HepG2 (cell line): ENCODE results near the gene GPC2. TPM values are rescaled to one million over a fixed set of nuclear protein-coding genes. Genes with fewer than 3 reads are reported as not detected.

Source experiments
- BCL3 ChIP-seq: sonication (generic); formaldehyde crosslinking; IDR thresholded peaks from 2 replicates; pipeline ENCODE4 v1.5.1; 2020; ENCODE audit warnings: mild to moderate bottlenecking, missing genetic modification reagents, moderate library complexity
- BRCA1 ChIP-seq: sonication (generic); formaldehyde crosslinking; IDR thresholded peaks from 2 replicates; pipeline ENCODE4 v1.4.0; 2020; ENCODE audit warnings: missing genetic modification reagents
- CBX2 ChIP-seq, 2 experiments: fragments of 200-600 bp in 1 of 2; sonication (generic); formaldehyde crosslinking in 1 of 2; IDR thresholded peaks; 2 replicates each; pipeline versions ENCODE4 v1.7.0 to v1.8.1; 2018 to 2022; ENCODE audit warnings: low read depth in 2 of 2, low read length in 1 of 2, mild to moderate bottlenecking in 1 of 2, missing genetic modification reagents in 1 of 2
- CEBPB ChIP-seq: IDR thresholded peaks from 2 replicates; pipeline ENCODE4 v1.6.1; 2011; ENCODE audit warnings: low read depth, low read length, improper control_type of control experiment, borderline replicate concordance
- IKZF5 ChIP-seq: IDR thresholded peaks from 2 replicates; pipeline ENCODE4 v1.6.1; 2018; ENCODE audit warnings: missing genetic modification reagents, mild to moderate bottlenecking, missing compliant biosample characterization
- KLF11 ChIP-seq: IDR thresholded peaks from 2 replicates; pipeline ENCODE4 v1.6.1; 2016; ENCODE audit warnings: missing compliant biosample characterization
- MEF2D ChIP-seq: sonication (generic); formaldehyde crosslinking; IDR thresholded peaks from 2 replicates; pipeline ENCODE4 v1.5.1; 2020; ENCODE audit warnings: mild to moderate bottlenecking, missing genetic modification reagents
- MTF1 ChIP-seq: sonication (generic); formaldehyde crosslinking; IDR thresholded peaks from 2 replicates; pipeline ENCODE4 v1.5.0; 2020; ENCODE audit warnings: missing genetic modification reagents
- MYNN ChIP-seq: sonication (generic); formaldehyde crosslinking; IDR thresholded peaks from 2 replicates; pipeline ENCODE4 v1.4.0; 2020; ENCODE audit warnings: mild to moderate bottlenecking, low read depth, missing genetic modification reagents
- PPARG ChIP-seq: conservative IDR thresholded peaks from 2 replicates; pipeline ENCODE4 v1.6.1; 2016; ENCODE audit warnings: missing biosample characterization, missing genetic modification reagents
- SCMH1 ChIP-seq: sonication (generic); formaldehyde crosslinking; IDR thresholded peaks from 2 replicates; pipeline ENCODE4 v1.9.0; 2021; ENCODE audit warnings: missing genetic modification reagents, mild to moderate bottlenecking, borderline replicate concordance
- SP1 ChIP-seq, 2 experiments: fragments of 450-650 bp in 1 of 2; sonication (generic) in 1 of 2; formaldehyde crosslinking in 1 of 2; IDR thresholded peaks; 2 replicates each; pipeline versions ENCODE4 v1.4.0 to v1.6.1; 2016 to 2020; ENCODE audit warnings: missing genetic modification reagents in 1 of 2
- ZNF337 ChIP-seq: sonication (generic); formaldehyde crosslinking; IDR thresholded peaks from 2 replicates; pipeline ENCODE4 v1.5.1; 2020; ENCODE audit warnings: missing genetic modification reagents, low read depth, mild to moderate bottlenecking, borderline replicate concordance
- ZNF431 ChIP-seq: sonication (generic); formaldehyde crosslinking; IDR thresholded peaks from 2 replicates; pipeline ENCODE4 v1.9.0; 2022; ENCODE audit warnings: missing genetic modification reagents, low read depth, mild to moderate bottlenecking, borderline replicate concordance
- ZNF468 ChIP-seq: sonication (generic); formaldehyde crosslinking; IDR thresholded peaks from 2 replicates; pipeline ENCODE4 v1.8.0; 2022; ENCODE audit warnings: mild to moderate bottlenecking, moderate library complexity, missing genetic modification reagents
- ZNF574 ChIP-seq: sonication (generic); formaldehyde crosslinking; IDR thresholded peaks from 2 replicates; pipeline ENCODE4 v1.4.0; 2020; ENCODE audit warnings: missing genetic modification reagents
- ZNF660 ChIP-seq: sonication (generic); formaldehyde crosslinking; IDR thresholded peaks from 2 replicates; pipeline ENCODE4 v1.5.1; 2020; ENCODE audit warnings: mild to moderate bottlenecking, low read depth, missing genetic modification reagents, borderline replicate concordance
- ZNF713 ChIP-seq: sonication (generic); formaldehyde crosslinking; IDR thresholded peaks from 2 replicates; pipeline ENCODE4 v1.4.0; 2020; ENCODE audit warnings: mild to moderate bottlenecking, missing genetic modification reagents
- polyA plus RNA-seq, 8 experiments: library from polyadenylated mRNA; depleted of rRNA in 3 of 8; stranded (reverse) in 7 of 8; unstranded in 1 of 8; fragments of >200 nt; fragmentation: Illumina TruSeq in 4 of 8; extraction: Trizol in 4 of 8; gene quantifications; 2 replicates each; pipeline versions ENCODE4 v1.2.1 to v1.2.3, GENCODE V29; 2011 to 2016; ENCODE audit warnings: low read depth in 4 of 8, missing spikeins in 1 of 8, mixed read lengths in 1 of 8; ENCODE audit not compliant: insufficient read depth in 1 of 8
- total RNA-seq, 5 experiments: library from RNA; depleted of rRNA; stranded (reverse); fragments of >200 nt; fragmentation: Illumina TruSeq; extraction: Trizol; gene quantifications; 2 replicates each; pipeline ENCODE4 v1.2.3, GENCODE V29; 2016; ENCODE audit warnings: low read depth in 1 of 5

The GPC2 gene
- total and polyA plus RNA-seq, 2 of the 13 experiments (the other 11 are each of a cell fraction or from before 2014, with no cell fraction given) = 0.64 to 0.78 TPM

- TF ChIP-seq CEBPB (no peak; the same call in 1 of the 2 replicates), ZNF574 (peak; percentile 59; the same call in 1 of the 2 replicates), SP1 (IDR thresholded peaks at IDR 0.05) (no peak), SP1 (CRISPR knock-in tag; IDR thresholded peaks at IDR 0.05) (peak; percentile 29; the same call in 1 of the 2 replicates), ZNF337 (CRISPR knock-in tag) (no peak), MTF1 (CRISPR knock-in tag) (0 out of 2 replicates have a peak, but pooled peaks have one; percentile 9), ZNF660 (CRISPR knock-in tag) (no peak), KLF11 (CRISPR knock-in tag) (0 out of 2 replicates have a peak, but pooled peaks have one; percentile 48), PPARG (no peak), BRCA1 (peak; percentile 79; the same call in 1 of the 2 replicates), MYNN (CRISPR knock-in tag) (no peak), ZNF468 (CRISPR knock-in tag) (peak; percentile 50; the same call in 1 of the 2 replicates), MEF2D (CRISPR knock-in tag) (peak; percentile 68), SCMH1 (CRISPR knock-in tag) (no peak), ZNF431 (CRISPR knock-in tag) (0 out of 2 replicates have a peak, but pooled peaks have one; percentile 54), CBX2 (IDR thresholded peaks at IDR 0.05; ENCODE audit: low read depth, low read length) (no peak), CBX2 (CRISPR knock-in tag; IDR thresholded peaks at IDR 0.05; ENCODE audit: low read depth) (no peak), BCL3 (CRISPR knock-in tag) (0 out of 2 replicates have a peak, but pooled peaks have one; percentile 71), ZNF713 (CRISPR knock-in tag) (0 out of 2 replicates have a peak, but pooled peaks have one; percentile 7), IKZF5 (CRISPR knock-in tag) (no peak; the same call in 1 of the 2 replicates)
Measured at GRCh38 chr7:100126931-100127865, 50.0 kb downstream of the GPC2 start, which contains the start of gene MBLAC1 (continued).
